Measurements from ENCODE around the gene CNTNAP5.

Gene CNTNAP5

GRCh38 chr2:124875627-124876244, 850.6 kb downstream of the CNTNAP5 start:
- no peak for TF ChIP-seq PPARA (CRISPR knock-in tag; IDR thresholded peaks at IDR 0.05; ENCODE audit: borderline replicate concordance)
- no peak for ATAC-seq

- no peak for TF ChIP-seq ESRRG (CRISPR knock-in tag; IDR thresholded peaks at IDR 0.05)
- no peak for TF ChIP-seq ISL1 (CRISPR knock-in tag; IDR thresholded peaks at IDR 0.05)
- no peak for TF ChIP-seq POU6F1 (CRISPR knock-in tag; IDR thresholded peaks at IDR 0.05; ENCODE audit: borderline replicate concordance, low read depth)
- no peak for TF ChIP-seq ZNF8 (CRISPR knock-in tag; IDR thresholded peaks at IDR 0.05)
- no peak for TF ChIP-seq PPARA (CRISPR knock-in tag; IDR thresholded peaks at IDR 0.05; ENCODE audit: borderline replicate concordance)
- no peak for TF ChIP-seq PATZ1 (CRISPR knock-in tag; IDR thresholded peaks at IDR 0.05; ENCODE audit: borderline replicate concordance)
- TF ChIP-seq ARNTL (CRISPR knock-in tag; IDR thresholded peaks at IDR 0.05; ENCODE audit: borderline replicate concordance, low read depth), result no peak
- TF ChIP-seq ZNF565 (CRISPR knock-in tag; conservative IDR thresholded peaks at IDR 0.05; ENCODE audit: low read depth), result no peak
- no peak for TF ChIP-seq ZFP30 (CRISPR knock-in tag; IDR thresholded peaks at IDR 0.05)
- no peak for TF ChIP-seq BACH2 (CRISPR knock-in tag; IDR thresholded peaks at IDR 0.05; ENCODE audit: borderline replicate concordance)
- no peak for TF ChIP-seq ZNF70 (CRISPR knock-in tag; IDR thresholded peaks at IDR 0.05)
- TF ChIP-seq OSR1 (CRISPR knock-in tag; IDR thresholded peaks at IDR 0.05), result no peak
- no peak for TF ChIP-seq SNAI2 (CRISPR knock-in tag; IDR thresholded peaks at IDR 0.05)
- no peak for TF ChIP-seq TCF4 (CRISPR knock-in tag; IDR thresholded peaks at IDR 0.05; ENCODE audit: borderline replicate concordance)
- TF ChIP-seq ZFP3 (CRISPR knock-in tag; IDR thresholded peaks at IDR 0.05), result no peak
- no peak for TF ChIP-seq TOX (CRISPR knock-in tag; IDR thresholded peaks at IDR 0.05; ENCODE audit: borderline replicate concordance)
- no peak for TF ChIP-seq GLIS3 (CRISPR knock-in tag; IDR thresholded peaks at IDR 0.05)
- no peak for TF ChIP-seq CSRNP3 (CRISPR knock-in tag; IDR thresholded peaks at IDR 0.05)
- TF ChIP-seq RARB (CRISPR knock-in tag; IDR thresholded peaks at IDR 0.05), result no peak
- ATAC-seq, result no peak
Observed at GRCh38 chr2:124877141-124877577, 852.1 kb downstream of the CNTNAP5 start.

GRCh38 chr2:124879640-124880039, 854.6 kb downstream of the CNTNAP5 start:
- ATAC-seq, result no peak
- TF ChIP-seq PPARA (CRISPR knock-in tag; IDR thresholded peaks at IDR 0.05; ENCODE audit: borderline replicate concordance), result no peak
- no peak for TF ChIP-seq ZFP3 (CRISPR knock-in tag; IDR thresholded peaks at IDR 0.05)
- no peak for TF ChIP-seq RARB (CRISPR knock-in tag; IDR thresholded peaks at IDR 0.05)
- TF ChIP-seq SNAI2 (CRISPR knock-in tag; IDR thresholded peaks at IDR 0.05), result no peak
- TF ChIP-seq OSR1 (CRISPR knock-in tag; IDR thresholded peaks at IDR 0.05), result no peak
- TF ChIP-seq ZNF8 (CRISPR knock-in tag; IDR thresholded peaks at IDR 0.05), result no peak
- no peak for TF ChIP-seq ZNF70 (CRISPR knock-in tag; IDR thresholded peaks at IDR 0.05)
- no peak for TF ChIP-seq GLIS3 (CRISPR knock-in tag; IDR thresholded peaks at IDR 0.05)
- no peak for TF ChIP-seq TSHZ2 (CRISPR knock-in tag; IDR thresholded peaks at IDR 0.05)
- TF ChIP-seq POU6F1 (CRISPR knock-in tag; IDR thresholded peaks at IDR 0.05; ENCODE audit: borderline replicate concordance, low read depth), result no peak
- TF ChIP-seq TCF4 (CRISPR knock-in tag; IDR thresholded peaks at IDR 0.05; ENCODE audit: borderline replicate concordance), result no peak
- no peak for TF ChIP-seq ZFP30 (CRISPR knock-in tag; IDR thresholded peaks at IDR 0.05)
- no peak for TF ChIP-seq ZNF565 (CRISPR knock-in tag; conservative IDR thresholded peaks at IDR 0.05; ENCODE audit: low read depth)

Data from SK-N-SH treated with all-trans-retinoic acid at 6 μM for 48 hours (cell line).